ENCODE measurements around the gene SLIT3.

SLIT3 gene

GRCh38 chr5:168802337-168802736 lies 498.6 kb downstream of the SLIT3 start:
- Histone ChIP-seq H3K27ac (ENCODE audit: low read length) (no peak overlapping the region), H3K9me3 (ENCODE audit: insufficient read depth, low read depth, low read length) (no peaks in the 10 kb centered on the region), H3K4me1 (ENCODE audit: insufficient read depth, low read length) (no peaks in the 10 kb centered on the region), H3K27me3 (ENCODE audit: insufficient read depth, low read length) (no peaks in the 10 kb centered on the region), H3K9ac (ENCODE audit: low read depth, low read length) (no peak overlapping the region), H3K36me3 (ENCODE audit: insufficient read depth, low read depth, low read length) (no peaks in the 10 kb centered on the region), H3K4me3 (ENCODE audit: low read length) (no peak overlapping the region)

GRCh38 chr5:168801567-168801966 lies 499.4 kb downstream of the SLIT3 start:
- Histone ChIP-seq H3K36me3 (ENCODE audit: insufficient read depth, low read depth, low read length) (no peaks in the 10 kb centered on the region), H3K27me3 (ENCODE audit: insufficient read depth, low read length) (no peaks in the 10 kb centered on the region), H3K9ac (ENCODE audit: low read depth, low read length) (no peak overlapping the region), H3K27ac (ENCODE audit: low read length) (no peak overlapping the region), H3K4me3 (ENCODE audit: low read length) (no peak overlapping the region), H3K9me3 (ENCODE audit: insufficient read depth, low read depth, low read length) (no peaks in the 10 kb centered on the region), H3K4me1 (ENCODE audit: insufficient read depth, low read length) (no peaks in the 10 kb centered on the region)

- Histone ChIP-seq H3K4me3 (ENCODE audit: low read length) (no peak overlapping the region), H3K27ac (ENCODE audit: low read length) (no peak overlapping the region), H3K4me1 (ENCODE audit: insufficient read depth, low read length) (no peaks in the 10 kb centered on the region), H3K36me3 (ENCODE audit: insufficient read depth, low read depth, low read length) (no peaks in the 10 kb centered on the region), H3K9ac (ENCODE audit: low read depth, low read length) (no peak overlapping the region), H3K27me3 (ENCODE audit: insufficient read depth, low read length) (no peaks in the 10 kb centered on the region), H3K9me3 (ENCODE audit: insufficient read depth, low read depth, low read length) (no peaks in the 10 kb centered on the region)
Observed at GRCh38 chr5:168800701-168801100, 500.2 kb downstream of the SLIT3 start.

- Histone ChIP-seq H3K4me1 (ENCODE audit: insufficient read depth, low read length) (no peaks in the 10 kb centered on the region), H3K27me3 (ENCODE audit: insufficient read depth, low read length) (no peaks in the 10 kb centered on the region), H3K4me3 (ENCODE audit: low read length) (no peak overlapping the region), H3K9ac (ENCODE audit: low read depth, low read length) (no peak overlapping the region), H3K9me3 (ENCODE audit: insufficient read depth, low read depth, low read length) (no peaks in the 10 kb centered on the region), H3K36me3 (ENCODE audit: insufficient read depth, low read depth, low read length) (no peaks in the 10 kb centered on the region), H3K27ac (ENCODE audit: low read length) (no peak overlapping the region)
Observed at GRCh38 chr5:168798065-168799023, 502.6 kb downstream of the SLIT3 start.

GRCh38 chr5:168796593-168797580 lies 504.1 kb downstream of the SLIT3 start:
- no peak overlapping the region for H3K4me3 ChIP-seq (ENCODE audit: low read length)
- no peaks in the 10 kb centered on the region for H3K36me3 ChIP-seq (ENCODE audit: insufficient read depth, low read depth, low read length)
- H3K27me3 ChIP-seq (ENCODE audit: insufficient read depth, low read length): no peaks in the 10 kb centered on the region
- no peak overlapping the region for H3K27ac ChIP-seq (ENCODE audit: low read length)
- H3K9ac ChIP-seq (ENCODE audit: low read depth, low read length): no peak overlapping the region
- H3K4me1 ChIP-seq (ENCODE audit: insufficient read depth, low read length): no peaks in the 10 kb centered on the region; the same call in 1 of the 2 replicates
- no peaks in the 10 kb centered on the region for H3K9me3 ChIP-seq (ENCODE audit: insufficient read depth, low read depth, low read length)

GRCh38 chr5:168796000-168796399 lies 504.9 kb downstream of the SLIT3 start:
- no peaks in the 10 kb centered on the region for H3K9me3 ChIP-seq (ENCODE audit: insufficient read depth, low read depth, low read length)
- no peaks in the 10 kb centered on the region for H3K36me3 ChIP-seq (ENCODE audit: insufficient read depth, low read depth, low read length)
- no peak overlapping the region for H3K9ac ChIP-seq (ENCODE audit: low read depth, low read length)
- H3K4me1 ChIP-seq (ENCODE audit: insufficient read depth, low read length): no peaks in the 10 kb centered on the region; the same call in 1 of the 2 replicates
- H3K27me3 ChIP-seq (ENCODE audit: insufficient read depth, low read length): no peaks in the 10 kb centered on the region
- H3K4me3 ChIP-seq (ENCODE audit: low read length): no peak overlapping the region
- H3K27ac ChIP-seq (ENCODE audit: low read length): no peak overlapping the region

- H3K9ac ChIP-seq (ENCODE audit: low read depth, low read length): no peak overlapping the region
- no peak overlapping the region for H3K4me3 ChIP-seq (ENCODE audit: low read length)
- no peaks in the 10 kb centered on the region for H3K36me3 ChIP-seq (ENCODE audit: insufficient read depth, low read depth, low read length)
- H3K27ac ChIP-seq (ENCODE audit: low read length): no peak overlapping the region
- no peaks in the 10 kb centered on the region for H3K9me3 ChIP-seq (ENCODE audit: insufficient read depth, low read depth, low read length)
- H3K27me3 ChIP-seq (ENCODE audit: insufficient read depth, low read length): no peaks in the 10 kb centered on the region
- no peaks in the 10 kb centered on the region; the same call in 1 of the 2 replicates for H3K4me1 ChIP-seq (ENCODE audit: insufficient read depth, low read length)
Observed at GRCh38 chr5:168793841-168794837, 506.8 kb downstream of the SLIT3 start.

GRCh38 chr5:168792678-168793077 lies 508.3 kb downstream of the SLIT3 start:
- H3K9me3 ChIP-seq (ENCODE audit: insufficient read depth, low read depth, low read length): no peaks in the 10 kb centered on the region
- no peaks in the 10 kb centered on the region for H3K36me3 ChIP-seq (ENCODE audit: insufficient read depth, low read depth, low read length)
- H3K27ac ChIP-seq (ENCODE audit: low read length): no peak overlapping the region
- H3K4me1 ChIP-seq (ENCODE audit: insufficient read depth, low read length): no peaks in the 10 kb centered on the region; the same call in 1 of the 2 replicates
- no peaks in the 10 kb centered on the region for H3K27me3 ChIP-seq (ENCODE audit: insufficient read depth, low read length)
- no peak overlapping the region for H3K9ac ChIP-seq (ENCODE audit: low read depth, low read length)
- H3K4me3 ChIP-seq (ENCODE audit: low read length): no peak overlapping the region

- H3K4me3 ChIP-seq (ENCODE audit: low read length): no peak overlapping the region
- no peak overlapping the region for H3K9ac ChIP-seq (ENCODE audit: low read depth, low read length)
- no peaks in the 10 kb centered on the region; the same call in 1 of the 2 replicates for H3K4me1 ChIP-seq (ENCODE audit: insufficient read depth, low read length)
- no peaks in the 10 kb centered on the region for H3K27me3 ChIP-seq (ENCODE audit: insufficient read depth, low read length)
- H3K36me3 ChIP-seq (ENCODE audit: insufficient read depth, low read depth, low read length): no peaks in the 10 kb centered on the region
- H3K9me3 ChIP-seq (ENCODE audit: insufficient read depth, low read depth, low read length): no peaks in the 10 kb centered on the region
- no peak overlapping the region for H3K27ac ChIP-seq (ENCODE audit: low read length)
Observed at GRCh38 chr5:168790671-168791250, 510.2 kb downstream of the SLIT3 start.

GRCh38 chr5:168790002-168790635 lies 510.8 kb downstream of the SLIT3 start:
- no peaks in the 10 kb centered on the region for H3K36me3 ChIP-seq (ENCODE audit: insufficient read depth, low read depth, low read length)
- no peak overlapping the region for H3K4me3 ChIP-seq (ENCODE audit: low read length)
- no peaks in the 10 kb centered on the region for H3K9me3 ChIP-seq (ENCODE audit: insufficient read depth, low read depth, low read length)
- no peak overlapping the region for H3K9ac ChIP-seq (ENCODE audit: low read depth, low read length)
- H3K27me3 ChIP-seq (ENCODE audit: insufficient read depth, low read length): no peaks in the 10 kb centered on the region
- no peaks in the 10 kb centered on the region; the same call in 1 of the 2 replicates for H3K4me1 ChIP-seq (ENCODE audit: insufficient read depth, low read length)
- no peak overlapping the region for H3K27ac ChIP-seq (ENCODE audit: low read length)

All from iPS-20b (cell line).